Peyer's patch (tissue), 4 donors: ENCODE data around the gene KDM3A.

ENCODE experiments used
- POLR2A ChIP-seq, 2 donors: fragments of 450-650 bp; IDR thresholded peaks; one replicate each; pipeline ENCODE4 v1.5.1; 2017; ENCODE audit warnings: antibody characterized with exemption in 2 of 2, mild to moderate bottlenecking in 2 of 2, moderate library complexity in 2 of 2
- TF ChIP-seq, protein P1 (sequence below), 6 experiments: fragments of 450-650 bp in 4 of 6; fragments of 200-600 bp in 2 of 6; sonication (generic) in 1 of 6; IDR thresholded peaks; one replicate each; pipeline ENCODE4 v1.5.1; 2017 to 2019; ENCODE audit warnings: antibody characterized with exemption in 6 of 6, mild to moderate bottlenecking in 3 of 6, moderate library complexity in 1 of 6

DNA sequence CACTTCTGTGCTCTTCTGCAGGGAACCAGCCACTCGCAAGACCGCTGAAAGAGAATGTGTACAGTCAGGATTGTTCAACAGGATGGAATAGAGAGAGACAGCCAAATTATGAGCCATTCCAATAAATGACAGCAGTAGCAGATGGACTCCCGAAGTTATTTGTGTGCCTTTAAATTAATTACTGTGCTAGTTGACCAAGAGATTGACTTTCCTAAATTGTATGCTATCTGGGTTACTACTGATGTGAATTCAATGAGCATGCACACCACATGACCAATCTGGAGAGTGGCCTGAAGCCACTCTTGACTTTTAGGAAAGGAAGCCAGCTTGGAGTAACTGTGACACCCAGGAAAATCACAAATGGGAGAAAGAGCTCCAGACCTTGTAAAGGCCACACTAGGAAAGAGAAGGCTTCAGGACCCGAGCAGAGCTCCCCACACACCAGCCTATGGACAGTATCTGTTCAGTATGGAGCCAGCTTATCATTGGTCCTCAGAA lies 69.3 kb downstream of the KDM3A start:
- TF ChIP-seq, protein P1, sequence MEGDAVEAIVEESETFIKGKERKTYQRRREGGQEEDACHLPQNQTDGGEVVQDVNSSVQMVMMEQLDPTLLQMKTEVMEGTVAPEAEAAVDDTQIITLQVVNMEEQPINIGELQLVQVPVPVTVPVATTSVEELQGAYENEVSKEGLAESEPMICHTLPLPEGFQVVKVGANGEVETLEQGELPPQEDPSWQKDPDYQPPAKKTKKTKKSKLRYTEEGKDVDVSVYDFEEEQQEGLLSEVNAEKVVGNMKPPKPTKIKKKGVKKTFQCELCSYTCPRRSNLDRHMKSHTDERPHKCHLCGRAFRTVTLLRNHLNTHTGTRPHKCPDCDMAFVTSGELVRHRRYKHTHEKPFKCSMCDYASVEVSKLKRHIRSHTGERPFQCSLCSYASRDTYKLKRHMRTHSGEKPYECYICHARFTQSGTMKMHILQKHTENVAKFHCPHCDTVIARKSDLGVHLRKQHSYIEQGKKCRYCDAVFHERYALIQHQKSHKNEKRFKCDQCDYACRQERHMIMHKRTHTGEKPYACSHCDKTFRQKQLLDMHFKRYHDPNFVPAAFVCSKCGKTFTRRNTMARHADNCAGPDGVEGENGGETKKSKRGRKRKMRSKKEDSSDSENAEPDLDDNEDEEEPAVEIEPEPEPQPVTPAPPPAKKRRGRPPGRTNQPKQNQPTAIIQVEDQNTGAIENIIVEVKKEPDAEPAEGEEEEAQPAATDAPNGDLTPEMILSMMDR (IDR thresholded peaks at IDR 0.05) = no peak
- TF ChIP-seq POLR2A (IDR thresholded peaks at IDR 0.05) = no peak
